ENCODE data around the gene LRRTM3.

LRRTM3 gene

GRCh38 chr10:67141300-67141699 lies 215.5 kb downstream of the LRRTM3 start:
- DNase-seq, result no peak

GRCh38 chr10:67144530-67144929 lies 218.7 kb downstream of the LRRTM3 start:
- no peak for DNase-seq

Data from stimulated activated CD4-positive, alpha-beta T cell treated with anti-CD3 and anti-CD28 coated beads, Interleukin-4, amount 100 ng/mL, for 1 hour (primary cell).